H1 (cell line): ENCODE results near the gene TLR4. TPM values are rescaled to one million over a fixed set of nuclear protein-coding genes. Genes with fewer than 3 reads are reported as not detected.

Experiments used
- CTCF ChIA-PET: fragments of 300-600 bp; sonication (Branson Sonifier 250); formaldehyde crosslinking; loops from one replicate; lab custom pipeline; 2021; ENCODE audit not compliant: partially characterized antibody; lab: Charles Lee
- POLR2A ChIA-PET: fragments of 300-600 bp; sonication (Branson Sonifier 250); formaldehyde crosslinking; loops from one replicate; lab custom pipeline; 2021; ENCODE audit warnings: inconsistent platforms; ENCODE audit not compliant: partially characterized antibody; lab: Charles Lee
- DNase-seq, 2 experiments: peaks; one replicate each; pipeline versions ENCODE4 v3.0.0 to v3.0.0-alpha.2; 2010 to 2022; ENCODE audit warnings: low spot score in 2 of 2, low read depth in 1 of 2, mixed read lengths in 1 of 2
- FAIRE-seq: peaks from 2 replicates; lab custom pipeline; 2011; peaks lifted over from hg19 to GRCh38; lab: Jason Lieb, UNC
- H2AFZ ChIP-seq: 2 replicates; pipeline ENCODE4 v1.8.1; 2012; ENCODE audit warnings: low read length, inconsistent platforms
- H2AK5ac ChIP-seq: 2 replicates; pipeline ENCODE4 v1.6.1; 2013; ENCODE audit warnings: low read depth, low read length
- H2BK120ac ChIP-seq: replicated peaks from 2 replicates; pipeline ENCODE3; 2013; ENCODE audit warnings: low read depth, low read length, inconsistent platforms
- H2BK12ac ChIP-seq: 2 replicates; pipeline ENCODE4 v1.6.1; 2013; ENCODE audit warnings: low read depth, low read length
- H2BK15ac ChIP-seq: 2 replicates; pipeline ENCODE4 v1.6.1; 2013; ENCODE audit warnings: low read length
- H2BK20ac ChIP-seq: 2 replicates; pipeline ENCODE4 v1.6.1; 2013; ENCODE audit warnings: low read length
- H2BK5ac ChIP-seq: 2 replicates; pipeline ENCODE4 v1.6.1; 2013; ENCODE audit warnings: low read depth, low read length
- H3K14ac ChIP-seq: 2 replicates; pipeline ENCODE4 v1.6.1; 2013; ENCODE audit warnings: inconsistent platforms; ENCODE audit not compliant: insufficient read length
- H3K18ac ChIP-seq: 2 replicates; pipeline ENCODE4 v1.6.1; 2013; ENCODE audit warnings: low read length; ENCODE audit errors: extremely low read depth
- H3K23ac ChIP-seq: 2 replicates; pipeline ENCODE4 v1.6.1; 2013; ENCODE audit warnings: inconsistent platforms; ENCODE audit not compliant: insufficient read length
- H3K23me2 ChIP-seq: 2 replicates; pipeline ENCODE4 v1.6.1; 2013; ENCODE audit warnings: low read depth, low read length
- H3K27ac ChIP-seq: 2 replicates; pipeline ENCODE4 v1.6.1; 2011; ENCODE audit warnings: low read depth, low read length, inconsistent platforms
- H3K27me3 ChIP-seq, 4 experiments: replicated peaks in 1 of 4; 1 replicate in 1 of 4; 2 replicates in 3 of 4; pipeline versions ENCODE4 v1.6.1 to v1.8.1; 2011 to 2013; ENCODE audit warnings: low read length in 3 of 4, mild to moderate bottlenecking in 3 of 4, inconsistent platforms in 2 of 4, mixed read lengths in 2 of 4, moderate library complexity in 1 of 4; ENCODE audit not compliant: control insufficient read depth in 3 of 4, insufficient read depth in 3 of 4; ENCODE audit errors: extremely low read depth in 1 of 4
- H3K36me3 ChIP-seq, 4 experiments: 2 replicates each; pipeline versions ENCODE4 v1.6.1 to v1.8.1; 2011 to 2013; ENCODE audit warnings: mild to moderate bottlenecking in 4 of 4, low read length in 3 of 4, moderate library complexity in 2 of 4, control low read depth in 1 of 4, inconsistent platforms in 1 of 4; ENCODE audit not compliant: insufficient read depth in 4 of 4, control insufficient read depth in 2 of 4
- H3K4ac ChIP-seq: replicated peaks from 2 replicates; pipeline ENCODE3; 2013; ENCODE audit warnings: low read length, low read depth, mixed read lengths, inconsistent platforms; ENCODE audit not compliant: insufficient read length
- H3K4me1 ChIP-seq, 4 experiments: replicated peaks in 1 of 4; 1 replicate in 1 of 4; 2 replicates in 3 of 4; pipeline versions ENCODE4 v1.6.1 to v1.8.1; 2011 to 2013; ENCODE audit warnings: low read length in 3 of 4, inconsistent platforms in 2 of 4, mixed read lengths in 1 of 4; ENCODE audit not compliant: insufficient read depth in 4 of 4, control insufficient read depth in 3 of 4
- H3K4me2 ChIP-seq, 2 experiments: 2 replicates each; pipeline versions ENCODE4 v1.6.1 to v1.8.1; 2011 to 2013; ENCODE audit warnings: low read depth in 2 of 2, low read length in 2 of 2, control low read depth in 1 of 2, inconsistent platforms in 1 of 2, mild to moderate bottlenecking in 1 of 2; ENCODE audit not compliant: insufficient read depth in 1 of 2
- H3K4me3 ChIP-seq, 4 experiments: fragments of 200-600, 300-600 bp in 1 of 4; sonication (generic), shearing (Covaris generic), sonication (Bioruptor Twin) in 1 of 4; 2 replicates each; pipeline versions ENCODE4 v1.5.1 to v1.8.1; 2011 to 2016; ENCODE audit warnings: low read length in 4 of 4, low read depth in 3 of 4, control low read depth in 2 of 4, inconsistent platforms in 2 of 4, mild to moderate bottlenecking in 2 of 4, mixed read lengths in 1 of 4, moderate library complexity in 1 of 4; ENCODE audit not compliant: insufficient read depth in 2 of 4; ENCODE audit errors: extremely low read depth in 1 of 4
- H3K56ac ChIP-seq: replicated peaks from 2 replicates; pipeline ENCODE3; 2013; ENCODE audit warnings: low read depth, mild to moderate bottlenecking, mixed read lengths, low read length, inconsistent platforms; ENCODE audit not compliant: insufficient read length
- H3K79me1 ChIP-seq: 2 replicates; pipeline ENCODE4 v1.6.1; 2013; ENCODE audit warnings: low read depth, low read length, control low read depth
- H3K79me2 ChIP-seq, 2 experiments: 2 replicates each; pipeline versions ENCODE4 v1.6.1 to v1.8.1; 2012 to 2013; ENCODE audit warnings: low read length in 2 of 2, mild to moderate bottlenecking in 2 of 2, inconsistent platforms in 1 of 2; ENCODE audit not compliant: insufficient read depth in 2 of 2, control insufficient read depth in 1 of 2
- H3K9ac ChIP-seq, 4 experiments: replicated peaks in 1 of 4; 1 replicate in 1 of 4; 2 replicates in 3 of 4; pipeline versions ENCODE4 v1.6.1 to v1.8.1; 2011 to 2013; ENCODE audit warnings: low read depth in 3 of 4, low read length in 3 of 4, control low read depth in 2 of 4, mild to moderate bottlenecking in 2 of 4, moderate library complexity in 2 of 4, inconsistent platforms in 1 of 4; ENCODE audit errors: extremely low read depth in 1 of 4
- H3K9me3 ChIP-seq, 2 experiments: 2 replicates each; pipeline versions ENCODE4 v1.6.1 to v1.8.1; 2012 to 2013; ENCODE audit warnings: mild to moderate bottlenecking in 2 of 2, moderate library complexity in 2 of 2, control low read depth in 1 of 2, inconsistent platforms in 1 of 2, low read depth in 1 of 2, low read length in 1 of 2, mixed read lengths in 1 of 2; ENCODE audit not compliant: insufficient read depth in 2 of 2
- H4K20me1 ChIP-seq, 2 experiments: replicated peaks in 1 of 2; 2 replicates each; pipeline versions ENCODE3 to v1.8.1; 2011 to 2013; ENCODE audit warnings: inconsistent platforms in 2 of 2, low read length in 2 of 2, mild to moderate bottlenecking in 1 of 2; ENCODE audit not compliant: insufficient read depth in 2 of 2, control insufficient read depth in 1 of 2
- H4K5ac ChIP-seq: 2 replicates; pipeline ENCODE4 v1.6.1; 2013; ENCODE audit warnings: low read length, low read depth, mixed read lengths, inconsistent platforms; ENCODE audit not compliant: insufficient read length
- H4K8ac ChIP-seq: 2 replicates; pipeline ENCODE4 v1.8.0; 2013; ENCODE audit warnings: mild to moderate bottlenecking, moderate library complexity, low read length, inconsistent platforms; ENCODE audit not compliant: insufficient read depth; ENCODE audit errors: extremely low read depth
- H4K91ac ChIP-seq: replicated peaks from 2 replicates; pipeline ENCODE3; 2013; ENCODE audit warnings: low read length, mixed read lengths, inconsistent platforms; ENCODE audit not compliant: insufficient read length
- CEBPB ChIP-seq: IDR thresholded peaks from 2 replicates; pipeline ENCODE4 v1.6.1; 2012; ENCODE audit warnings: low read depth, low read length
- HDAC6 ChIP-seq: IDR thresholded peaks from one replicate; pipeline ENCODE4 v1.7.1; 2012; ENCODE audit warnings: low read depth, mild to moderate bottlenecking, inconsistent platforms, low read length, moderate library complexity
- JUN ChIP-seq: IDR thresholded peaks from 2 replicates; pipeline ENCODE4 v1.6.1; 2011; ENCODE audit warnings: low read depth, mild to moderate bottlenecking, improper control_type of control experiment, low read length
- NRF1 ChIP-seq: IDR thresholded peaks from 2 replicates; pipeline ENCODE4 v1.6.1; 2011; ENCODE audit warnings: mild to moderate bottlenecking, low read depth, low read length, improper control_type of control experiment
- POU5F1 ChIP-seq: IDR thresholded peaks from 2 replicates; pipeline ENCODE4 v1.6.1; 2011; ENCODE audit warnings: low read depth, mild to moderate bottlenecking, low read length, moderate library complexity
- RFX5 ChIP-seq: IDR thresholded peaks from 2 replicates; pipeline ENCODE4 v1.6.1; 2011; ENCODE audit warnings: low read depth, low read length, improper control_type of control experiment, borderline replicate concordance
- RNF2 ChIP-seq: fragments of 200-900, 300-1000 bp; sonication (generic); IDR thresholded peaks from 2 replicates; pipeline ENCODE4 v1.7.1; 2016; ENCODE audit warnings: borderline replicate concordance, low read depth, mild to moderate bottlenecking, antibody characterized with exemption, low read length; ENCODE audit not compliant: poor library complexity, severe bottlenecking; ENCODE audit errors: missing control alignments
- SIRT6 ChIP-seq: IDR thresholded peaks from one replicate; pipeline ENCODE4 v1.7.1; 2012; ENCODE audit warnings: low read length, inconsistent platforms
- SIX5 ChIP-seq: IDR thresholded peaks from 2 replicates; pipeline ENCODE4 v1.6.1; 2011; ENCODE audit warnings: mild to moderate bottlenecking, low read depth, low read length
- SP4 ChIP-seq: IDR thresholded peaks from 2 replicates; pipeline ENCODE4 v1.6.1; 2012; ENCODE audit warnings: low read length, inconsistent platforms
- TAF7 ChIP-seq: optimal IDR thresholded peaks from 2 replicates; pipeline ENCODE3; 2011; ENCODE audit warnings: low read depth, mild to moderate bottlenecking, inconsistent platforms, low read length, moderate library complexity, borderline replicate concordance
- TBP ChIP-seq: IDR thresholded peaks from 2 replicates; pipeline ENCODE4 v1.6.1; 2011; ENCODE audit warnings: low read depth, low read length, improper control_type of control experiment
- WGBS, 2 experiments: shearing (Covaris generic) in 1 of 2; methylation state at CpG; one replicate each; pipeline versions ENCODE4 v1.1.6 to v1.1.7; 2013 to 2015; ENCODE audit warnings: low lambda C conversion rate in 2 of 2, mixed read lengths in 2 of 2, inconsistent platforms in 1 of 2, low coverage in 1 of 2, missing lambda C conversion rate in 1 of 2; ENCODE audit not compliant: insufficient replicate concordance in 2 of 2, insufficient coverage in 1 of 2, insufficient read length in 1 of 2; ENCODE audit errors: extremely low coverage in 1 of 2, missing lambda C conversion rate in 1 of 2; 5-methylcytosine and 5-hydroxymethylcytosine counted together
- polyA plus RNA-seq, 7 experiments: library from polyadenylated mRNA; depleted of rRNA in 3 of 7; stranded (reverse) in 5 of 7; unstranded in 2 of 7; fragments of >200 nt in 5 of 7; fragments of 200-250 nt in 2 of 7; gene quantifications; 1 replicate in 5 of 7; 2 replicates in 1 of 7; 4 replicates in 1 of 7; pipeline versions ENCODE4 v1.2.1 to v1.2.3, GENCODE V29; 2011 to 2013; ENCODE audit warnings: missing spikeins in 2 of 7, mixed read lengths in 2 of 7
- total RNA-seq: library from RNA; stranded (reverse); fragmentation: NEBNext Ultra II Directional; extraction: Animal tissue kit (Norgen Biotek cat#: 25700); gene quantifications from 2 replicates; pipeline ENCODE4 v1.2.1, GENCODE V29; 2021

TLR4 gene
- total and polyA plus RNA-seq, 2 of the 8 experiments (the other 6 are each of a cell fraction or from before 2014, with no cell fraction given): 0.02 to 0.17 TPM

- ChIA-PET CTCF (interaction anchor here (0.7 to 1.9 kb wide), 2 partner anchors 9 to 20 kb away, joined by 3 to 7 read pairs; no protein-coding TSS in a partner anchor), POLR2A (no interaction called here)
- Histone ChIP-seq H4K20me1 (no peaks in the 10 kb centered on the region), H3K23me2 (no peaks in the 10 kb centered on the region), H2BK12ac (no peak overlapping the region), H3K23ac (no peak overlapping the region), H4K5ac (no peak overlapping the region), H2AK5ac (no peak overlapping the region), H3K9ac (no peak overlapping the region), H4K91ac (no peak overlapping the region), H3K79me2 (no peaks in the 10 kb centered on the region), H3K56ac (no peak overlapping the region), H3K79me1 (no peaks in the 10 kb centered on the region), H2BK20ac (no peak overlapping the region), H3K18ac (no peak overlapping the region), H3K9me3 (no peaks in the 10 kb centered on the region), H2BK120ac (no peak overlapping the region), H3K14ac (no peak overlapping the region), H3K27me3 (no peaks in the 10 kb centered on the region), H3K4me3 (no peak overlapping the region), H4K8ac (no peak overlapping the region), H3K4me2 (no peak overlapping the region), H2BK5ac (no peak overlapping the region), H3K4me1 (no peaks in the 10 kb centered on the region), H3K27ac (no peak overlapping the region), H3K4ac (no peak overlapping the region), H2BK15ac (no peak overlapping the region), H3K36me3 (no peaks in the 10 kb centered on the region), H2AFZ (no peak overlapping the region)
- WGBS, 2 experiments: 98% methylated on average over 3 of the region's 3 CpGs; no CpG with 5 or more reads in 1 of the 2 experiments
- FAIRE-seq (no peak), DNase-seq (no peak)
- TF ChIP-seq SIRT6 (no peak), POU5F1 (no peak), HDAC6 (no peak), RNF2 (no peak), RFX5 (no peak), SP4 (no peak), JUN (no peak), NRF1 (no peak), CEBPB (no peak), SIX5 (no peak), TBP (no peak), TAF7 (no peak)
These were observed 29.9 kb downstream of the TLR4 start for GRCh38 chr9:117734082-117734481.
